OCI-LY1 (cell line): ENCODE results near the gene EPN2.

Experiments used
- EZH2 ChIP-seq: fragments of 200-600 bp; sonication (generic), shearing (Covaris generic); IDR thresholded peaks from 2 replicates; pipeline ENCODE4 v1.8.0; 2017; ENCODE audit warnings: borderline replicate concordance, mixed run types, mild to moderate bottlenecking, antibody characterized with exemption, low read length, moderate library complexity, mixed read lengths
- TF ChIP-seq, protein P1 (sequence below): fragments of 200-600 bp; sonication (generic), shearing (Covaris generic); IDR thresholded peaks from 2 replicates; pipeline ENCODE4 v1.5.1; 2017; ENCODE audit warnings: mild to moderate bottlenecking, antibody characterized with exemption, low read length, moderate library complexity, mixed read lengths

DNA sequence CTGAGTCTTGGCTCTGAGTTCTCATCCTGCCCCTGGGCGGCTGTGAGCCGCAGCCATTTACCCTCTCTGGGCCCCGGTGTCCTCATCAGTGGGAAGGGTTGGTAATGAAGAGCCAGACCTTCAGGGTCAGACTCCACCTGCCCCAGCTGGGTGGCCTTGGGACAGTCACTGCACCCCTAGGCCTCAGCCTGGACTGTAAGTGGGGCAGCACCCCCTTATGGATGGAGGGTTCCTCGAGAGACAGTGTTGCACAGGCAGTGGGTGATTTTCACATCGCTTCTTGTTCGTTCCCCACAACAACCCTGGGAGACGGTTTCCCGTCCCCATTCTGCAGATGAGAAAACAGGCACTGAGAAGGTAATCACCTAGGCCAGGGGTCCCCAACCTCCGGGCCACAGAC is 64.8 kb downstream of the EPN2 start:
- no peak for TF ChIP-seq EZH2
- TF ChIP-seq, protein P1, sequence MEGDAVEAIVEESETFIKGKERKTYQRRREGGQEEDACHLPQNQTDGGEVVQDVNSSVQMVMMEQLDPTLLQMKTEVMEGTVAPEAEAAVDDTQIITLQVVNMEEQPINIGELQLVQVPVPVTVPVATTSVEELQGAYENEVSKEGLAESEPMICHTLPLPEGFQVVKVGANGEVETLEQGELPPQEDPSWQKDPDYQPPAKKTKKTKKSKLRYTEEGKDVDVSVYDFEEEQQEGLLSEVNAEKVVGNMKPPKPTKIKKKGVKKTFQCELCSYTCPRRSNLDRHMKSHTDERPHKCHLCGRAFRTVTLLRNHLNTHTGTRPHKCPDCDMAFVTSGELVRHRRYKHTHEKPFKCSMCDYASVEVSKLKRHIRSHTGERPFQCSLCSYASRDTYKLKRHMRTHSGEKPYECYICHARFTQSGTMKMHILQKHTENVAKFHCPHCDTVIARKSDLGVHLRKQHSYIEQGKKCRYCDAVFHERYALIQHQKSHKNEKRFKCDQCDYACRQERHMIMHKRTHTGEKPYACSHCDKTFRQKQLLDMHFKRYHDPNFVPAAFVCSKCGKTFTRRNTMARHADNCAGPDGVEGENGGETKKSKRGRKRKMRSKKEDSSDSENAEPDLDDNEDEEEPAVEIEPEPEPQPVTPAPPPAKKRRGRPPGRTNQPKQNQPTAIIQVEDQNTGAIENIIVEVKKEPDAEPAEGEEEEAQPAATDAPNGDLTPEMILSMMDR: no peak
